Mucosa of descending colon (tissue), 3 donors: ENCODE results near the gene CASP5. TPM values are rescaled to one million over a fixed set of nuclear protein-coding genes. Genes with fewer than 3 reads are reported as not detected.
A peak's percentile ranks its signal among the peaks of the same experiment; 100 is the strongest.
"Not testable (repeated sequence)": the region's sequence is repeated elsewhere in the genome, so short reads cannot be mapped to it uniquely, and the experiment has no call there.

Source experiments
- ATAC-seq: fragments of 200-7000 bp; cut with Tn5 transposase; one replicate; pipeline ENCODE4 v1.9.1; 2020; ENCODE audit warnings: mild to moderate bottlenecking, moderate library complexity
- DNase-seq, 3 donors: peaks; one replicate each; pipeline ENCODE4 v3.0.0-alpha.2; 2020
- H3K36me3 ChIP-seq: fragments of 200-600 bp; one replicate; pipeline ENCODE4 v1.8.0; 2021; ENCODE audit warnings: low read depth, mild to moderate bottlenecking
- H3K4me1 ChIP-seq: fragments of 200-600 bp; one replicate; pipeline ENCODE4 v1.8.0; 2021; ENCODE audit warnings: low read depth, mild to moderate bottlenecking
- H3K4me3 ChIP-seq: fragments of 200-600 bp; one replicate; pipeline ENCODE4 v1.8.0; 2021; ENCODE audit warnings: mild to moderate bottlenecking
- H3K9me3 ChIP-seq: fragments of 200-600 bp; one replicate; pipeline ENCODE4 v1.8.0; 2021; ENCODE audit warnings: mild to moderate bottlenecking
- CTCF ChIP-seq: fragments of 200-600 bp; IDR thresholded peaks from one replicate; pipeline ENCODE4 v1.8.0; 2022; ENCODE audit warnings: antibody characterized with exemption, mild to moderate bottlenecking
- intact Hi-C, 2 donors: fragments of 100-400 bp; cut with DNase I in 1 of 2; cut with micrococcal nuclease in 1 of 2; formaldehyde crosslinking; loops; one replicate each; pipeline versions ENCODE4 v1.11.0 to v1.11.1; 2022; cut with DNase I, micrococcal nuclease
- long read RNA-seq, 2 donors: library from polyadenylated mRNA; unstranded; transcript quantifications; one replicate each; pipeline ENCODE4 v2.0.0, GENCODE V29; 2019 to 2021
- total RNA-seq, 3 donors: library from RNA; stranded (reverse); fragmentation: NEBNext Ultra II Directional in 2 of 3; extraction: Animal tissue kit (Norgen Biotek cat#: 25700) in 2 of 3; gene quantifications; one replicate each; pipeline versions ENCODE4 v1.2.1 to v1.2.4, GENCODE V29; 2021 to 2023
- donor health status: DM: no; HTN: no; CAD: no; lungs with moderate emphysema.
- donor health status: DM: no; HTN: no; CAD: no.
- donor health status: DM: no; HTN: yes; CAD: no.

The CASP5 gene
- 10 to 100 TPM; 50.1 to 81.8 (median 80.5) TPM for total RNA-seq
- long read RNA-seq, donor 1, transcript CASP5-201 (10 exons, 1,414 nt) = minor isoform, 6 of 22 reads
- long read RNA-seq, donor 1, transcript CASP5-205 (9 exons, 1,237 nt) = major isoform, 7 of 22 reads
- long read RNA-seq, donor 1, partial matches to known transcripts = 4 of 22 reads
- long read RNA-seq, donor 1, other reads (novel, unspliced or antisense) = 5 of 22 reads
- long read RNA-seq, donor 2, transcript CASP5-201 (10 exons, 1,414 nt) = major isoform, 5 of 21 reads
- long read RNA-seq, donor 2, partial matches to known transcripts = 11 of 21 reads
- long read RNA-seq, donor 2, other reads (novel, unspliced or antisense) = 3 of 21 reads

DNA sequence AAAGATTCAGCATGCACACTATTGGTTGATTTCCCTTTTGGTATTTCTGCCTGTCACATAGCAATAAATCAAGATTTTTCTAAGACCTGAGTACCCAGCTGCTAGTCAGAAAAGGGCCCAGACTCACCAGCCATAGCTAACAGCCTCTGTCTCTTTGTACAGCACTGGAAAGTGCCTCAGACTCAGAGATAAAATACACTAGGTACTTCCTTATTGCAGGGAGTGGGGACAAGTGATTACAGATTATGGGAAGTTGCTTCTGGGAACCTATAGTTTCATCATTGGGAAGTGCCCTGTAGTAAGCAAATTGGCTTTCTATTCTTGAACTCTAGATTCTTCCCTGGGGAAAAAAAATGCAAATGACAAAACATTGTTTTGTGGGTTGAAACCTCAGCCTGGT is at the start of gene CASP5:
CASP5 (minus strand) TSS at position 166 of the 400 bp plus-strand sequence; CDS start at position 134, 32 bp downstream.
- DNase-seq = peak in 1 of 3 donors; percentile 54

GRCh38 chr11:105072080-105072479 is 49.1 kb upstream of the CASP5 start:
- ATAC-seq, H3K4me3 ChIP-seq, intact Hi-C loops, H3K36me3 ChIP-seq, H3K4me1 ChIP-seq, H3K9me3 ChIP-seq, DNase-seq: not testable (repeated sequence)

More for the DNA sequence above, at the start of gene CASP5:
- peaks cover 8% of the 10 kb centered on the region for H3K4me1 ChIP-seq
- H3K4me3 ChIP-seq = no peak within 1 kb of the TSS
- TF ChIP-seq CTCF = no peak
- ATAC-seq = peak; percentile 99
- intact Hi-C loops = no loop called here
- peaks cover 9% of the 10 kb centered on the region for H3K36me3 ChIP-seq
- H3K9me3 ChIP-seq = no peaks in the 10 kb centered on the region

DNA sequence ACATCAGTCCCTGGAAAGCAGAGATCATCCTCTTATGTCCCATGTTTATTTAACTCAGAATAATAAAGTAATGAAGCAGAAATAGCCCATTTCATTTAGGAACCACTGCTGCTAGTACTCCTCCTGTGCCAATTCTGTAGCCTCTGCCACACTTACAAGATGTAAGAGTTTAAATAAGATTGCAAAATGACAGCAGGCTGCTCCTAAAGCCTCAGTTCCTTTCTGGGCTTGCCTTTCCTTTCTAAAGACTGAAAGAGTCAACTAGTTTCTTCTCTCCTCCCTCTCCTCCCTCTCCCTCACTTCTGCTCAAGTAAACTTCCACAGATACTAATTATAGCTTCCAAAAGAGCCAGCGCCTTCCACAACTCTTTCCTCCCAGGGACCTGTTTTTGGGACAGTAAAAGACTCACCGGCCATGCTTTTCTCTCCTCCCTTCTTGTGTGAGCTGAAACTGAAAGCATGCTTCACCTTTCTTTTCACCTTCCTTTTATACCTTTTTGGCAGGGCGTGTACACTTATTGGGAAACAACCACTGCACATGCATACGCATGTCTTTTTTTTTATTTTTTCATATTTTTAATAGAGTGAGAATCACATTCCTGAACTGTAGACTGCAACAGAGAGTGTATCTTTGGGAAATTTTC is 48.2 kb upstream of the CASP5 start:
- Histone ChIP-seq H3K4me3 (no peak overlapping the region), H3K4me1 (no peaks in the 10 kb centered on the region), H3K9me3 (no peaks in the 10 kb centered on the region), H3K36me3 (no peaks in the 10 kb centered on the region)
- no peak for TF ChIP-seq CTCF
- DNase-seq = no peak
- ATAC-seq = peak; percentile 79
- intact Hi-C loops = no loop called here

- intact Hi-C loops = no loop called here
- H3K36me3 ChIP-seq = no peaks in the 10 kb centered on the region
- no peak overlapping the region for H3K4me3 ChIP-seq
- no peak for DNase-seq
- TF ChIP-seq CTCF = no peak
- H3K4me1 ChIP-seq = no peaks in the 10 kb centered on the region
- ATAC-seq = peak; percentile 62
- no peaks in the 10 kb centered on the region for H3K9me3 ChIP-seq
Observed at GRCh38 chr11:105070306-105070705, 47.3 kb upstream of the CASP5 start.

DNA sequence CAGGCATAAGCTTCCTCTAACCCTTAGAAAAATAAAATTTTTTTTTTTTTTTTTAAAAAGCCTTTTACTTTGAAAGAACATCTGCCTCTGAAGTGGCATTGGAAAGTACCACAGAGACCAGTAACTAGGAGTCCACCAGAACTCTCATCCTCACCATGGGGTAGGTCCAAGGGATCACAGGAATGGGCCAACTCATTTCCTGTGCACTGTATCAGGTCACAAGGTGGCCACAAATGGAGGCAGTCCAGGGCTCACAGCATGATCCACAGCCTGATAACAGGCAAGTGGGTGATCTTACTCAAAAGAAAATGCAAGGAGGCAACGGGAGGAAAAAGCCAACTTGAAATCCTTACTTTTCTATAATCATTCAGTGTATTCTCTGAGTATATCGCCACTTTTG is 46.8 kb upstream of the CASP5 start:
- ATAC-seq, H3K4me1 ChIP-seq, H3K36me3 ChIP-seq, DNase-seq, intact Hi-C loops, H3K9me3 ChIP-seq, H3K4me3 ChIP-seq: not testable (repeated sequence)

DNA sequence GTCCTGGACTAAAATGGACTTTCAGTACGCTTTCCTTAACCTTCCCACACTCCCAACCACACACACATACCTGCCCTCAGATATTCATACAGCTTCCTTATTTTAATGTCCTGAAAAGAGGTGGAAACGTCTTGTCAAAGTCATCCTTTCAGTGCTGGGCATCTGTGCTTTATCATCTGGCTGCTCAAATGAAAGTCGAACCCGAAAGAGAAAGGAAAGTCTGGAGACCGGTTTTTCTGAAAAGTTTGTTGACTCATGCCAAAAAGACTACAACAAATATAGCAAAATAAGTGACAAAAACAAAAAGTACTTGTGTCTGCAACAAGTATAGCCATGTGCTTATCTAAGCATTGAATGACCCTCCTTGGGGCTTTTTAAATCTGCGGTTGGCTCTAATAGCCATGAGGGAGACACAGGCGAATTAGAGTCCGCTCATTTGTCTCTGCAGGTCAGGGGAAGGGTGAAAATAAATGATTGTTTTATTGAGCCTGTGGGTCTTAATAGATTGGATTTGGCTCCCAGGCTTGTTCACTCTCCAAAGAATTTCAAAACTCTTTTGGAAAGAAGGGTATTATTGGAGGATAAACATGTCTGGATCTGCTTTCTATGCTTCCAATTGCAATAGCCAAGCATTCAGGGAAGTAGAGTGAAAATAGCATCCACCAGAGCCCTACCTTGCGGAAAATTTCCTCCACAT is 40.4 kb upstream of the CASP5 start:
- ATAC-seq, H3K4me1 ChIP-seq, H3K36me3 ChIP-seq, H3K9me3 ChIP-seq, DNase-seq, intact Hi-C loops, H3K4me3 ChIP-seq: not testable (repeated sequence)

DNA sequence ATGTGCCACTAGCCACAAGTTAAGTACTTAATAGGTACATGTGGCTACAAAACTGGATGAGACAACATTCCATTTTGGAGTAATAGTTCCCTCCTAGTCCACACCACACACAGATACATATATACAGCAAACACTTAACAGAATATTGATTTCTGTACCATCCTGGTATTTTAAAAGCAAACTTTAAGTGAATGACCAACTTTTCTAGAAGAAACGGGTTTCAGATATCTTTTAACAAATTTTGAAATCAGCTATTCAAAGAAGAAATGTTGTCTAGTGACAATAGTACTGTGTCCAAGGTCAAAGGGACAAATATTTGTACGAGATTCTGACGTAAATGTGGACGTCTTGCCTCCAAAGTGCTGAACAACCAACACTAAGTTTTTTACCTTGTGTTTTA is 34.5 kb upstream of the CASP5 start:
- ATAC-seq (no peak), DNase-seq (no peak)
- Histone ChIP-seq H3K36me3 (no peaks in the 10 kb centered on the region), H3K4me1 (no peaks in the 10 kb centered on the region), H3K4me3 (no peak overlapping the region), H3K9me3 (no peaks in the 10 kb centered on the region)
- intact Hi-C loops = no loop called here
- TF ChIP-seq CTCF = no peak
